SH-SY5Y (cell line): ENCODE data around the gene PDE6G.

ENCODE experiments used
- GATA2 ChIP-seq: IDR thresholded peaks from 2 replicates; pipeline ENCODE4 v1.6.1; 2011; ENCODE audit warnings: mild to moderate bottlenecking, low read depth, low read length
- GATA3 ChIP-seq: IDR thresholded peaks from 2 replicates; pipeline ENCODE4 v1.6.1; 2011; ENCODE audit warnings: low read depth, mild to moderate bottlenecking, low read length, moderate library complexity

GRCh38 chr17:81682565-81683207, 26.3 kb upstream of the PDE6G start:
- TF ChIP-seq GATA2: no peak
- TF ChIP-seq GATA3: no peak
